ENCODE measurements around the gene SLC15A2. TPM values are rescaled to one million over a fixed set of nuclear protein-coding genes. Genes with fewer than 3 reads are reported as not detected.

The SLC15A2 gene
- total RNA-seq, 1 donor from 2014 or later, result 0.89 TPM

- no peaks in the 10 kb centered on the region for H3K79me2 ChIP-seq (ENCODE audit: insufficient read depth, low read length)
- no peak for FAIRE-seq
Measured at GRCh38 chr3:121962443-121962842, 68.2 kb downstream of the SLC15A2 start.

GRCh38 chr3:121963608-121964007 is 69.4 kb downstream of the SLC15A2 start:
- Histone ChIP-seq H3K27me3 (ENCODE audit: insufficient read depth, low read length) (no peaks in the 10 kb centered on the region), H3K9me3 (ENCODE audit: insufficient read depth, low read depth, low read length) (no peaks in the 10 kb centered on the region), H3K79me2 (ENCODE audit: insufficient read depth, low read length) (no peaks in the 10 kb centered on the region), H3K27ac (ENCODE audit: low read depth, low read length) (no peak overlapping the region), H3K4me1 (ENCODE audit: insufficient read depth, low read length) (no peaks in the 10 kb centered on the region), H3K9ac (ENCODE audit: low read length) (no peak overlapping the region), H4K20me1 (ENCODE audit: insufficient read depth, low read length) (no peaks in the 10 kb centered on the region), H2AFZ (ENCODE audit: low read depth, low read length) (no peak overlapping the region), H3K4me2 (ENCODE audit: low read length) (no peak overlapping the region), H3K4me3 (ENCODE audit: insufficient read depth, low read depth, low read length) (no peak overlapping the region), H3K36me3 (ENCODE audit: insufficient read depth, low read length) (no peaks in the 10 kb centered on the region)
- Mint-ChIP-seq H3K4me3 (ENCODE audit: unreplicated experiment) (no peak overlapping the region), H3K9me3 (ENCODE audit: unreplicated experiment) (peaks cover 4% of the 10 kb centered on the region), H3K27me3 (ENCODE audit: low read depth, unreplicated experiment) (no peaks in the 10 kb centered on the region), H3K36me3 (ENCODE audit: low read depth, unreplicated experiment) (no peaks in the 10 kb centered on the region), H3K27ac (ENCODE audit: unreplicated experiment) (no peak overlapping the region), H3K4me1 (ENCODE audit: low read depth, unreplicated experiment) (peaks cover 1% of the 10 kb centered on the region)
- DNase-seq (ENCODE audit: low read depth) (no peak), FAIRE-seq (no peak)
- TF ChIP-seq CTCF (IDR thresholded peaks at IDR 0.05; ENCODE audit: insufficient read depth, low read depth, low read length) (no peak), EZH2 (IDR thresholded peaks at IDR 0.05; ENCODE audit: insufficient read depth, low read length) (no peak)

More at GRCh38 chr3:121962443-121962842, 68.2 kb downstream of the SLC15A2 start:
- H3K4me1 Mint-ChIP-seq (ENCODE audit: low read depth, unreplicated experiment), result peaks cover 1% of the 10 kb centered on the region
- no peak overlapping the region for H3K4me2 ChIP-seq (ENCODE audit: low read length)
- H3K4me3 ChIP-seq (ENCODE audit: insufficient read depth, low read depth, low read length), result no peak overlapping the region
- H3K9me3 ChIP-seq (ENCODE audit: insufficient read depth, low read depth, low read length), result no peaks in the 10 kb centered on the region
- no peak overlapping the region for H3K4me3 Mint-ChIP-seq (ENCODE audit: unreplicated experiment)
- peaks cover 4% of the 10 kb centered on the region for H3K9me3 Mint-ChIP-seq (ENCODE audit: unreplicated experiment)
- no peaks in the 10 kb centered on the region for H4K20me1 ChIP-seq (ENCODE audit: insufficient read depth, low read length)
- no peak overlapping the region for H3K27ac Mint-ChIP-seq (ENCODE audit: unreplicated experiment)
- TF ChIP-seq CTCF (IDR thresholded peaks at IDR 0.05; ENCODE audit: insufficient read depth, low read depth, low read length), result no peak
- TF ChIP-seq EZH2 (IDR thresholded peaks at IDR 0.05; ENCODE audit: insufficient read depth, low read length), result no peak
- no peaks in the 10 kb centered on the region for H3K4me1 ChIP-seq (ENCODE audit: insufficient read depth, low read length)
- no peak overlapping the region for H3K9ac ChIP-seq (ENCODE audit: low read length)
- no peak for DNase-seq (ENCODE audit: low read depth)
- H2AFZ ChIP-seq (ENCODE audit: low read depth, low read length), result no peak overlapping the region
- H3K36me3 ChIP-seq (ENCODE audit: insufficient read depth, low read length), result no peaks in the 10 kb centered on the region
- no peaks in the 10 kb centered on the region for H3K27me3 Mint-ChIP-seq (ENCODE audit: low read depth, unreplicated experiment)
- no peaks in the 10 kb centered on the region for H3K36me3 Mint-ChIP-seq (ENCODE audit: low read depth, unreplicated experiment)
- no peaks in the 10 kb centered on the region for H3K27me3 ChIP-seq (ENCODE audit: insufficient read depth, low read length)
- H3K27ac ChIP-seq (ENCODE audit: low read depth, low read length), result no peak overlapping the region

GRCh38 chr3:121969631-121970030 is 75.4 kb downstream of the SLC15A2 start:
- Histone ChIP-seq H3K9me3 (ENCODE audit: insufficient read depth, low read depth, low read length) (no peaks in the 10 kb centered on the region), H3K36me3 (ENCODE audit: insufficient read depth, low read length) (no peaks in the 10 kb centered on the region), H3K4me3 (ENCODE audit: insufficient read depth, low read depth, low read length) (no peak overlapping the region), H2AFZ (ENCODE audit: low read depth, low read length) (no peak overlapping the region), H4K20me1 (ENCODE audit: insufficient read depth, low read length) (no peaks in the 10 kb centered on the region), H3K4me2 (ENCODE audit: low read length) (no peak overlapping the region), H3K27ac (ENCODE audit: low read depth, low read length) (no peak overlapping the region), H3K27me3 (ENCODE audit: insufficient read depth, low read length) (no peaks in the 10 kb centered on the region), H3K79me2 (ENCODE audit: insufficient read depth, low read length) (no peaks in the 10 kb centered on the region), H3K9ac (ENCODE audit: low read length) (no peak overlapping the region), H3K4me1 (ENCODE audit: insufficient read depth, low read length) (no peaks in the 10 kb centered on the region)
- H3K4me1 Mint-ChIP-seq (ENCODE audit: low read depth, unreplicated experiment), result no peaks in the 10 kb centered on the region
- TF ChIP-seq EZH2 (IDR thresholded peaks at IDR 0.05; ENCODE audit: insufficient read depth, low read length) (no peak), CTCF (IDR thresholded peaks at IDR 0.05; ENCODE audit: insufficient read depth, low read depth, low read length) (no peak)
- FAIRE-seq, result no peak
- H3K9me3 Mint-ChIP-seq (ENCODE audit: unreplicated experiment), result peaks cover 6% of the 10 kb centered on the region
- H3K27me3 Mint-ChIP-seq (ENCODE audit: low read depth, unreplicated experiment), result no peaks in the 10 kb centered on the region
- H3K4me3 Mint-ChIP-seq (ENCODE audit: unreplicated experiment), result no peak overlapping the region
- H3K27ac Mint-ChIP-seq (ENCODE audit: unreplicated experiment), result no peak overlapping the region
- H3K36me3 Mint-ChIP-seq (ENCODE audit: low read depth, unreplicated experiment), result no peaks in the 10 kb centered on the region
- DNase-seq (ENCODE audit: low read depth), result peak; percentile 16
